CD14-positive monocyte (primary cell): ENCODE measurements around the gene WASHC4. TPM values are rescaled to one million over a fixed set of nuclear protein-coding genes. Genes with fewer than 3 reads are reported as not detected.

ENCODE experiments used
- DNase-seq, 3 donors: peaks; one replicate each; pipeline ENCODE4 v3.0.0-alpha.2; 2011 to 2022
- H2AFZ ChIP-seq: 2 replicates; pipeline ENCODE4 v1.6.0; 2012; ENCODE audit warnings: mild to moderate bottlenecking, low read depth, low read length, inconsistent platforms; ENCODE audit not compliant: insufficient read depth, poor library complexity, severe bottlenecking
- H3K27ac ChIP-seq, 2 donors: 1 replicate in 1 of 2; 2 replicates in 1 of 2; pipeline ENCODE4 v1.5.1; 2012 to 2013; ENCODE audit warnings: low read length in 2 of 2, control low read depth in 1 of 2, inconsistent platforms in 1 of 2, low read depth in 1 of 2, mild to moderate bottlenecking in 1 of 2
- H3K27me3 ChIP-seq, 2 donors: one replicate each; pipeline versions ENCODE4 v1.6.0 to v1.6.1; 2011 to 2013; ENCODE audit warnings: low read length in 2 of 2; ENCODE audit not compliant: control insufficient read depth in 2 of 2, insufficient read depth in 2 of 2
- H3K36me3 ChIP-seq, 2 donors: replicated peaks in 1 of 2; 1 replicate in 1 of 2; 2 replicates in 1 of 2; pipeline versions ENCODE4 v1.5.1 to v1.6.1; 2012 to 2013; ENCODE audit warnings: low read length in 2 of 2, control low read depth in 1 of 2, inconsistent platforms in 1 of 2, mild to moderate bottlenecking in 1 of 2; ENCODE audit not compliant: insufficient read depth in 2 of 2, control insufficient read depth in 1 of 2
- H3K4me1 ChIP-seq, 2 donors: 1 replicate in 1 of 2; 2 replicates in 1 of 2; pipeline versions ENCODE4 v1.5.1 to v1.6.1; 2012 to 2013; ENCODE audit warnings: low read length in 2 of 2, control low read depth in 1 of 2, inconsistent platforms in 1 of 2, mild to moderate bottlenecking in 1 of 2, moderate library complexity in 1 of 2; ENCODE audit not compliant: insufficient read depth in 2 of 2, control insufficient read depth in 1 of 2
- H3K4me2 ChIP-seq: replicated peaks from 2 replicates; pipeline ENCODE3; 2012; ENCODE audit warnings: low read length, moderate library complexity, mild to moderate bottlenecking; ENCODE audit not compliant: poor library complexity, severe bottlenecking; ENCODE audit errors: extremely low read depth
- H3K4me3 ChIP-seq, 3 experiments: fragments of 200-600 bp in 1 of 3; sonication (generic) in 1 of 3; replicated peaks in 1 of 3; 1 replicate in 2 of 3; 2 replicates in 1 of 3; pipeline ENCODE4 v1.5.1; 2011 to 2013; ENCODE audit warnings: low read length in 3 of 3, mild to moderate bottlenecking in 3 of 3, control low read depth in 2 of 3, low read depth in 2 of 3, inconsistent platforms in 1 of 3, moderate library complexity in 1 of 3
- H3K79me2 ChIP-seq: 2 replicates; pipeline ENCODE4 v1.6.0; 2012; ENCODE audit warnings: mild to moderate bottlenecking, control low read depth, inconsistent platforms, low read length, moderate library complexity; ENCODE audit not compliant: insufficient read depth
- H3K9ac ChIP-seq: 2 replicates; pipeline ENCODE4 v1.6.0; 2017; ENCODE audit warnings: low read length, mild to moderate bottlenecking; ENCODE audit not compliant: insufficient read depth, poor library complexity, severe bottlenecking
- H3K9me3 ChIP-seq, 2 donors: replicated peaks in 1 of 2; 1 replicate in 1 of 2; 2 replicates in 1 of 2; pipeline versions ENCODE4 v1.5.1 to v1.6.1; 2012 to 2013; ENCODE audit warnings: low read length in 2 of 2, control low read depth in 1 of 2; ENCODE audit not compliant: control insufficient read depth in 1 of 2, insufficient read depth in 1 of 2
- H4K20me1 ChIP-seq: 2 replicates; pipeline ENCODE4 v1.6.0; 2012; ENCODE audit warnings: mild to moderate bottlenecking, low read length, control low read depth, moderate library complexity; ENCODE audit not compliant: insufficient read depth
- H3K27ac Mint-ChIP-seq, 7 donors: one replicate each; pipeline ENCODE4 v1.8.0; 2020; ENCODE audit warnings: mild to moderate bottlenecking in 7 of 7, mixed read lengths in 7 of 7, moderate library complexity in 6 of 7, inconsistent platforms in 2 of 7
- H3K27me3 Mint-ChIP-seq, 3 donors: one replicate each; pipeline ENCODE4 v1.8.0; 2021 to 2022; ENCODE audit warnings: low read depth in 3 of 3, mild to moderate bottlenecking in 3 of 3, mixed read lengths in 3 of 3, moderate library complexity in 3 of 3, inconsistent platforms in 1 of 3
- H3K36me3 Mint-ChIP-seq, 2 donors: one replicate each; pipeline ENCODE4 v1.8.0; 2020; ENCODE audit warnings: mixed read lengths in 2 of 2, inconsistent platforms in 1 of 2, mild to moderate bottlenecking in 1 of 2
- H3K4me1 Mint-ChIP-seq: one replicate; pipeline ENCODE4 v1.8.0; 2020; ENCODE audit warnings: mild to moderate bottlenecking, mixed read lengths
- H3K4me3 Mint-ChIP-seq, 2 donors: one replicate each; pipeline ENCODE4 v1.8.0; 2020; ENCODE audit warnings: mild to moderate bottlenecking in 2 of 2, mixed read lengths in 2 of 2, moderate library complexity in 1 of 2
- H3K9me3 Mint-ChIP-seq, 7 donors: one replicate each; pipeline ENCODE4 v1.8.0; 2020 to 2022; ENCODE audit warnings: mixed read lengths in 7 of 7, mild to moderate bottlenecking in 6 of 7, moderate library complexity in 6 of 7, inconsistent platforms in 2 of 7
- CTCF ChIP-seq: fragments of 200-600 bp; IDR thresholded peaks from one replicate; pipeline ENCODE4 v1.8.0; 2022; ENCODE audit warnings: antibody characterized with exemption, mild to moderate bottlenecking
- WGBS: methylation state at CpG from one replicate; pipeline ENCODE4 v1.1.5; 2013; ENCODE audit warnings: missing lambda C conversion rate; ENCODE audit not compliant: insufficient coverage; 5-methylcytosine and 5-hydroxymethylcytosine counted together
- intact Hi-C, 2 donors: fragments of 100-400 bp; cut with micrococcal nuclease; formaldehyde crosslinking; loops; one replicate each; pipeline versions ENCODE4 v1.15.0 to v1.15.1; 2023
- polyA plus RNA-seq, 3 donors: library from polyadenylated mRNA; depleted of rRNA in 1 of 3; unstranded in 2 of 3; stranded (reverse) in 1 of 3; fragments of 300-500 nt in 2 of 3; fragments of >200 nt in 1 of 3; fragmentation: Illumina TruSeq in 2 of 3; gene quantifications; 1 replicate in 2 of 3; 2 replicates in 1 of 3; pipeline ENCODE4 v1.2.3, GENCODE V29; 2012 to 2021

WASHC4 gene
- polyA plus RNA-seq, 3 donors, result 62.6 to 95.3 (median 69.0) TPM

- H3K9me3 Mint-ChIP-seq, result no peaks in the 10 kb centered on the region
- 95% methylated on average over 5 of the region's 6 CpGs for WGBS
- Histone ChIP-seq H3K4me1 (no peaks in the 10 kb centered on the region), H3K27ac (no peak overlapping the region), H4K20me1 (no peaks in the 10 kb centered on the region), H3K27me3 (no peaks in the 10 kb centered on the region), H3K79me2 (no peaks in the 10 kb centered on the region), H3K9ac (no peak overlapping the region), H3K9me3 (no peaks in the 10 kb centered on the region), H3K36me3 (peaks cover 48 to 78% of the 10 kb centered on the region in 2 donors), H3K4me3 (no peak overlapping the region), H3K4me2 (no peak overlapping the region), H2AFZ (no peak overlapping the region)
- H3K36me3 Mint-ChIP-seq, result peaks cover 64 to 78% of the 10 kb centered on the region in 2 donors
- intact Hi-C loops, result no loop called here
- no peak for DNase-seq
- no peak overlapping the region for H3K27ac Mint-ChIP-seq
- no peaks in the 10 kb centered on the region for H3K4me1 Mint-ChIP-seq
- TF ChIP-seq CTCF, result no peak
- H3K4me3 Mint-ChIP-seq, result no peak overlapping the region
- peaks cover 0 to 5% (median 4%) of the 10 kb centered on the region in 3 donors for H3K27me3 Mint-ChIP-seq
Measured at GRCh38 chr12:105204916-105205315, 97.4 kb downstream of the WASHC4 start.

GRCh38 chr12:105205322-105206048 lies 98.0 kb downstream of the WASHC4 start:
- no peaks in the 10 kb centered on the region for H3K79me2 ChIP-seq
- no peaks in the 10 kb centered on the region for H3K27me3 ChIP-seq
- H3K4me3 ChIP-seq, result no peak overlapping the region
- WGBS, result 96% methylated on average over 9 of the region's 10 CpGs
- no peak overlapping the region for H2AFZ ChIP-seq
- H3K9me3 ChIP-seq, result no peaks in the 10 kb centered on the region
- Mint-ChIP-seq H3K27ac (peak overlapping the region in 1 of 7 donors; percentile 1), H3K27me3 (peaks cover 0 to 5% (median 4%) of the 10 kb centered on the region in 3 donors), H3K9me3 (no peaks in the 10 kb centered on the region), H3K36me3 (peaks cover 65 to 82% of the 10 kb centered on the region in 2 donors), H3K4me1 (no peaks in the 10 kb centered on the region), H3K4me3 (no peak overlapping the region)
- H3K4me2 ChIP-seq, result no peak overlapping the region
- TF ChIP-seq CTCF, result no peak
- H3K4me1 ChIP-seq, result no peaks in the 10 kb centered on the region
- H3K36me3 ChIP-seq, result peaks cover 45 to 84% of the 10 kb centered on the region in 2 donors
- intact Hi-C loops, result no loop called here
- no peak overlapping the region for H3K9ac ChIP-seq
- DNase-seq, result no peak
- H3K27ac ChIP-seq, result no peak overlapping the region
- no peaks in the 10 kb centered on the region for H4K20me1 ChIP-seq
